HUDEP-2 (cell line): ENCODE results near the gene EFNA5.
"Not testable (repeated sequence)": the region's sequence is repeated elsewhere in the genome, so short reads cannot be mapped to it uniquely, and the experiment has no call there.

Source experiments
- DNase-seq, 76 experiments: peaks; one replicate each; lab custom pipeline; 2025; ENCODE audit not compliant: unreplicated experiment in 76 of 76; lab: John Stamatoyannopoulos, UW

EFNA5 gene

DNA sequence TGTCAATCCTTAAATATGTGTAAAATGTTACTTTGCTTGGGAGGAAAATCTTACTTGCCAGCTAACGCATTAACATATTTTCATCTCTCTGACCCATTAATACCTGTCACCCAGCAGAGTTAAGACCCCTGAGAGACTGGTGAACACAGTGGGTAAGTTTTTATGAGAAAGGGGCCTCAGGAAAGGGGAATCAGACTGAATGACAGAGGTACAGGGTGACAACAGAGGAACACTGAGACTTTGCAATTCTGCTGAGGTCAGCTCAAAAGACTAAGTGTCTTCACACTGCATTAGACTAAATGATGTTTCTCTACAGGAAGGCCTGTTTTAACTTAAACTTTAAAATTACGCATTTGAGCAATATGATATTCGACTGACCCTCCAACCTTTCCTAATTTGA, 223.8 kb downstream of the EFNA5 start:
- DNase-seq: no peak

DNA sequence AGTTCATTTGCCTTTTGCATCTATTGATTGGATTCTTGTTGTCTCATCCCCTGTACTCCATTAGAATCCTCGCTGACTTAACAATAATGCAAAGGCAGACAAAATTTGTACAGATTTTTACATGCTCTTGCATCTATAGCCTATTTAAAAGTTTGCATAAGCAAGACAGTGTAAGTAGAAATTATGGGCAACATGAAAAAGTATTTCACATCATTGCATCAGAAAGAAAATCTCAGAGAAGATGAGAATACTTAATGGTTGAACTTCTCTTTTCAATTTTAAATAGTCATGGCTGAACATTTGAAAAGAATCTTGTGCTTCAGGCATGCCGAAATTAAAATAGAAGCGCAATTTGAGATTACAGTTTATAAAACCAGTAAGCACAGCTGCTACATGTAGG, 226.4 kb downstream of the EFNA5 start:
- DNase-seq: no peak

- no peak for DNase-seq
Measured at GRCh38 chr5:107443897-107444296, 226.8 kb downstream of the EFNA5 start.

DNA sequence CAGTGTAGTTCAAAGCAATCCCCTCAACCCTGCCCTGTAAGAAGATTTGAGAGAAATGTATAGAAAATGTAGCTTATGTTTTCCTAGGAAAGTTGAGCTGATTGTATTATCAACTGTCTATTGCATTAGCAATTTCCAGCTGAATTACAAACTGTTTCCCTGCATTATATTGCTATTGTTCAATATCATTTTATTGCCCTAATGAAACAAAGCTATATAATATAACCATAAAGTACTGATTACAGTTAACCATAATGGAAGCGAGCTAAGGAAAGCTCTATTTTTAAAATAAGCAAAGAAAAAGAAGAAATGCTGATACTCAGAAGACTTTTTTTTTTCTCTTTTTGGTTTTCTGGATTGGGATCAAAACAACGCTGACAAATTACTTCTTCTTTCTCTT, 228.3 kb downstream of the EFNA5 start:
- no peak for DNase-seq

GRCh38 chr5:107439832-107440231, 230.9 kb downstream of the EFNA5 start:
- DNase-seq: no peak

GRCh38 chr5:107437986-107438510, 232.7 kb downstream of the EFNA5 start:
- no peak for DNase-seq

GRCh38 chr5:107437154-107437553, 233.6 kb downstream of the EFNA5 start:
- DNase-seq: no peak

GRCh38 chr5:107436201-107436600, 234.5 kb downstream of the EFNA5 start:
- DNase-seq: no peak

- no peak for DNase-seq
Measured at GRCh38 chr5:107435061-107435460, 235.7 kb downstream of the EFNA5 start.

GRCh38 chr5:107433646-107434045, 237.1 kb downstream of the EFNA5 start:
- DNase-seq: not testable (repeated sequence)

DNA sequence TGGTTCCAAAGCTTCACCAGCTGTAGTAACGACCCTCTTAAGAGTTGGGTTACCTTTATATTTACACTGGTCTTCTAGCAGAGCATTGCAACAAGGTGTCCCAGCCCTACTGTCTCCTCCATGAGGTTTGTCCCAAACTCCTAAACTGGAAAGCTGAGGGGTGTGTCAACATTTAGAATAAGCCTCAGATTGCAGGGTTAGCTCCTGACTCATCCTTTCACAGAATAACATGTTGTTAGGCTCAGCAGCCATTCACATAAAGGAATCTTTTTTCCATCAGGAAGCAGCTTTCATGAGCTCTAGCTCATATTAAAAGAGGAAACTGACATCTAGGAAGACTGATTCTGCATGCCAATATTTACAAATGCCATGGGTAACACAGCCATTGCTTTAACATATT, 238.7 kb downstream of the EFNA5 start:
- no peak for DNase-seq

GRCh38 chr5:107431536-107431935, 239.2 kb downstream of the EFNA5 start:
- no peak for DNase-seq

GRCh38 chr5:107430071-107430625, 240.6 kb downstream of the EFNA5 start:
- DNase-seq: no peak

GRCh38 chr5:107428303-107428813, 242.4 kb downstream of the EFNA5 start:
- no peak for DNase-seq

GRCh38 chr5:107426872-107427271, 243.9 kb downstream of the EFNA5 start:
- no peak for DNase-seq

GRCh38 chr5:107426209-107426608, 244.5 kb downstream of the EFNA5 start:
- DNase-seq: no peak

DNA sequence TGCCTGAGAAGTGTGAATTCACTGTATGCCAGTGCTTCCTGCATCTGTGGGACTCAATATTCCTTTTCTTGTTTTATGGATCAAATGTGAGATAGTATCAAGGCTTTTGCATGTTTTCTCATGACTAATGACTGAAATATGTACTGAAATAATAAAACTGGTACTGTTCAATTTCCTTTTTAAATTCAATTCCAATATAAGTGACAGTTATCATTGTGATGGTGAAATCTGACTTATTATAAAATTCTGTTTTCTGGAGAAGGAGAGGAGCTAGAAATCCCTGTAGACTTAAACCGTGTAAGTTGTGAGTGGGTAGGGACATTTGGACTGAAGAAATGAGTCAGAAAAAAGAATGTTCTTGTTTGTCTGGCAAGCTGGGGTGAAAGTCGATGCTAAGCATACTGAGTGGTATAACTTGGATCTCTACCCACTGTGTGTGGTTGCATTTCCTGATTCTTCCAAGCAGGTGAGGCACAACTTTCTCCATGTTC, 245.2 kb downstream of the EFNA5 start:
- no peak for DNase-seq

- no peak for DNase-seq
Measured at GRCh38 chr5:107424491-107424890, 246.2 kb downstream of the EFNA5 start.

DNA sequence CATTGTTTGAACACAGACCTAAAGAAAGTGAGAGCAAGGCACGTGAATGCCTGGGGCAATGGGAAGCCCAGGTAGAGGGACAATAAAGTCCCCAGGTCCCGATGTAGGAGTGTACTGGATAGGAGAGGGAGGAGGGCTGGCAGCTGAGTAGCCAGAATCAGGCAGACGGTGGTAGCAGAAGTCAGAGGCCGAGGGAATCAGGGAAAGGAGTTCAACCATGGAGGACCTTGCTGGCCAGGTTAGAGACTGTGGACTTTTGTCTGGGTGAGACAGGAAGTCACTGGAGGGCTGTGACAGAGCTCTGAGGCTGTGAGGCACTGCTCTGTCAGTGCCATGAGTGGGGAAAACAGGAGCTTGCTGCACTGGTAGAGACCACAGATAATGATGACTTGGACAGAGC, 248.2 kb downstream of the EFNA5 start:
- no peak for DNase-seq

DNA sequence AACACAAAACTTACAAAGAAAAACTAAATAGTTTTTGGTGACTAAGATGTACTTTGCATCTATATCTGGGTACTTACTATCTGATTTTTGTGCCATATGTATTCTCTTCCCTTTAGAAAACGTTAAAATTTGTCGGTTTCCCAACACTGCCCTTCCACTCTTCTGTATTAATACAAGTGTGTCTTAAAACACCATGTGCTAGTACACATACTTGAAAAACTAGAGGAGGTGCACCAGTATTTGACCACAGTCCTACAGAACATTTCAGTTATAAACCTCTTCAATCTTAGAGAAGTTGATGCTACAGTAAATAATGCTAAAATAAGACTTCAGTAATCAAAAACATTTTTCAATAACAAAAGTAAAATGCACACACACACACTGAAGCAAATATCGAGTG, 251.2 kb downstream of the EFNA5 start:
- no peak for DNase-seq

- DNase-seq: no peak
Measured at GRCh38 chr5:107418902-107419301, 251.8 kb downstream of the EFNA5 start.

DNA sequence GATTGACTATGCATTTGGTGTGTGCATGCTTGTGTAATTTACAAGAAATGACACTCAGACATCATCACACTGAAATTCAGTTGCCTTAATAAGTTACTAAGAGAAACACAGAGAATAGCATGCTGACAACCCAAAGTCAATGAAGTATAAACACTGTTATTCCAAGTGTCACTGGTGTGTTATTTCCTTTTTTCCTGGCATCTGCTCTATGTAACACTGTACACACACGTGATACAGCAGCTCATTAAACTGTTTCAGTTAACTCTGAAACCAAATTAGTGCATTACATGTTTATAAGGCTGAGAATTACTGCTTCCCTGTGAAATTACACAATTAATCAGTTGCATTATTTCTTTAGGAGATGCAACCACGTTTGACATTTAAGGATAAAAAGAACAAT, 252.7 kb downstream of the EFNA5 start:
- DNase-seq: no peak

DNA sequence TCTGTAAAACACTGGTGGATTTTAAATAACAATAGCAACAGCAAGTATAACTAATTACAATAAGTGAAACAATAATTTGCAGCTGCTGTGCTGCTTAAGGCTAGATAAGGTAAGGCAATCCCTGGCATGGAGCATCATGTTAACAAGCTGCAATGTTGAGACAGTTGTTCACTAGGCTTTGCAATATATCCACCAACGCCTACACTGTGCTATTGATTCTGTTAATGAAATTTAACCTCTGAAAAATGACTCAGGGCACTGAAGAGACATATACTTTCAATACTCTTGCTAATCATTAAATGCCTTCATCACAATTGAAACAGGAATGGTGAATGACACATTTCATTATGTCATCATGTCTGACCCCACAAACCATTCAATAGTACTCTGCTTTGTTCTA, 255.0 kb downstream of the EFNA5 start:
- no peak for DNase-seq
